Gastrocnemius medialis (tissue), 4 donors: ENCODE data around the gene SEMA6B.

Experiments
- POLR2A ChIP-seq, 2 donors: fragments of 450-650 bp; IDR thresholded peaks; one replicate each; pipeline ENCODE4 v1.6.1; 2017; ENCODE audit warnings: antibody characterized with exemption in 2 of 2, mild to moderate bottlenecking in 2 of 2, moderate library complexity in 2 of 2
- TF ChIP-seq, protein P1 (sequence below), 5 experiments: fragments of 450-650 bp in 3 of 5; fragments of 200-600 bp in 2 of 5; sonication (generic) in 2 of 5; IDR thresholded peaks in 4 of 5; conservative IDR thresholded peaks in 1 of 5; 1 replicate in 4 of 5; 2 replicates in 1 of 5; pipeline ENCODE4 v1.5.1; 2016 to 2019; ENCODE audit warnings: antibody characterized with exemption in 5 of 5, mild to moderate bottlenecking in 3 of 5, moderate library complexity in 3 of 5

DNA sequence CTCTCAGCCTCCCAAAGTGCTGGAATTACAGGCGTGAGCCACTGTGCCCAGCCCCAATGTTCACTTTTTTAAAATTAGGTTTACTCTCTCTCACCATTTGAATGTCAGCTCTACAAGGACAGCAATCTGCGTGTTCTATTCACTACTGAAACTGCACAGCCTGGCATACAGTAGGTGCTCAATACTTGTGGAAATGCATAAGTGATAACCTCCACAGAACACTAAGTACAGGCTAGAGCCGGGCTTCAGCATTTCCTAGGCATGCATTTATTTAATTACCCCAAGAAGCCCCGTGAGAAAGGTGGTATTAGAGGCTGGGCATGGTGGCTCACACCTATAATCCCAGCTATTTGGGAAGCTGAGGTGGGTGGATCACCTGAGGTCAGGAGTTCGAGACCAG, 46.7 kb upstream of the SEMA6B start:
- TF ChIP-seq, protein P1, sequence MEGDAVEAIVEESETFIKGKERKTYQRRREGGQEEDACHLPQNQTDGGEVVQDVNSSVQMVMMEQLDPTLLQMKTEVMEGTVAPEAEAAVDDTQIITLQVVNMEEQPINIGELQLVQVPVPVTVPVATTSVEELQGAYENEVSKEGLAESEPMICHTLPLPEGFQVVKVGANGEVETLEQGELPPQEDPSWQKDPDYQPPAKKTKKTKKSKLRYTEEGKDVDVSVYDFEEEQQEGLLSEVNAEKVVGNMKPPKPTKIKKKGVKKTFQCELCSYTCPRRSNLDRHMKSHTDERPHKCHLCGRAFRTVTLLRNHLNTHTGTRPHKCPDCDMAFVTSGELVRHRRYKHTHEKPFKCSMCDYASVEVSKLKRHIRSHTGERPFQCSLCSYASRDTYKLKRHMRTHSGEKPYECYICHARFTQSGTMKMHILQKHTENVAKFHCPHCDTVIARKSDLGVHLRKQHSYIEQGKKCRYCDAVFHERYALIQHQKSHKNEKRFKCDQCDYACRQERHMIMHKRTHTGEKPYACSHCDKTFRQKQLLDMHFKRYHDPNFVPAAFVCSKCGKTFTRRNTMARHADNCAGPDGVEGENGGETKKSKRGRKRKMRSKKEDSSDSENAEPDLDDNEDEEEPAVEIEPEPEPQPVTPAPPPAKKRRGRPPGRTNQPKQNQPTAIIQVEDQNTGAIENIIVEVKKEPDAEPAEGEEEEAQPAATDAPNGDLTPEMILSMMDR (IDR thresholded peaks at IDR 0.05 in 4 of 5, conservative IDR thresholded peaks at IDR 0.05 in 1 of 5), result no peak
- TF ChIP-seq POLR2A (IDR thresholded peaks at IDR 0.05), result no peak
